NT2/D1 (cell line): ENCODE results near the gene PLXNA4.

Source experiments
- SUZ12 ChIP-seq: IDR thresholded peaks from 2 replicates; pipeline ENCODE4 v1.6.1; 2011; ENCODE audit not compliant: insufficient read length, insufficient read depth; ENCODE audit errors: extremely low read depth
- YY1 ChIP-seq: IDR thresholded peaks from 2 replicates; pipeline ENCODE4 v1.6.1; 2011; ENCODE audit not compliant: insufficient read length, insufficient read depth
- ZNF274 ChIP-seq: IDR thresholded peaks from 2 replicates; pipeline ENCODE4 v1.6.1; 2011; ENCODE audit warnings: mild to moderate bottlenecking, low read depth, low read length

DNA sequence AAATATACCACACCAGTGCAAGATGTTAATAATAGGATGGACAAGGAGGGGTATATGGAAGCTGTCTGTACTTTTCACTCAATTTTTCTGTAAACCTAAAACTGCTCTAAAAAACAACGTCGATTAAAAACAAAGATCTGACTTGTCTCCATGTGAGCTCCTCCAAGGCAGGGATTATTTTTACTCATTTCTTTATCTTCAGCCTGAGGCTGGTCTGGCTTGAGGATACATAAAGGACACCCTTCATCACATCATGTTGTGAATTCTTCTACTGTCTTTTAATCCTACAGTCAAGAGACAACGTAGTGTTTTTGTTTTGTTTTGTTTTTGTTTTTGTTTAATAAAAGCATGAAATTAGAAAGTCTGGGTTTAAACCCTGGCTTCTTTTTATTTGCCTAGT is 486.9 kb downstream of the PLXNA4 start:
- TF ChIP-seq YY1 (no peak), SUZ12 (no peak), ZNF274 (no peak)
